Cardiac muscle cell (in vitro differentiated cells and primary cell): ENCODE results near the gene GLRA3. TPM values are rescaled to one million over a fixed set of nuclear protein-coding genes. Genes with fewer than 3 reads are reported as not detected.
A peak's percentile ranks its signal among the peaks of the same experiment; 100 is the strongest.
"Not testable (repeated sequence)": the region's sequence is repeated elsewhere in the genome, so short reads cannot be mapped to it uniquely, and the experiment has no call there.

ENCODE experiments used
- DNase-seq, 2 donors: peaks; one replicate each; pipeline versions ENCODE4 v3.0.0 to v3.0.0-alpha.2; 2010 to 2017; ENCODE audit warnings: low read depth in 1 of 2, low spot score in 1 of 2
- H3K27ac ChIP-seq: fragments of 200-600 bp; sonication (generic); 2 replicates; pipeline ENCODE4 v1.5.1; 2016
- H3K27me3 ChIP-seq: fragments of 200-600 bp; sonication (generic); 2 replicates; pipeline ENCODE4 v1.6.0; 2016; ENCODE audit warnings: control low read depth
- H3K36me3 ChIP-seq: fragments of 200-600 bp; sonication (generic); 2 replicates; pipeline ENCODE4 v1.5.1; 2016; ENCODE audit warnings: control low read depth
- H3K4me1 ChIP-seq: fragments of 200-600 bp; sonication (generic); 2 replicates; pipeline ENCODE4 v1.8.1; 2017; ENCODE audit warnings: low read depth, mild to moderate bottlenecking, mixed run types
- H3K4me3 ChIP-seq: fragments of 200-600 bp; sonication (generic); 2 replicates; pipeline ENCODE4 v1.5.1; 2016; ENCODE audit warnings: mild to moderate bottlenecking
- H3K9me3 ChIP-seq: fragments of 200-600 bp; sonication (generic); 2 replicates; pipeline ENCODE4 v1.5.1; 2017; ENCODE audit warnings: low read depth, mild to moderate bottlenecking, control low read depth
- CTCF ChIP-seq: IDR thresholded peaks from 2 replicates; pipeline ENCODE4 v1.5.1; 2012; ENCODE audit warnings: low read depth, mild to moderate bottlenecking, low read length
- polyA plus RNA-seq: library from polyadenylated mRNA; unstranded; fragments of >200 nt; fragmentation: Nextera tagmentation; extraction: Ambion mirVana; gene quantifications from 2 replicates; pipeline ENCODE4 v1.2.1, GENCODE V29; 2016
- total RNA-seq: library from RNA; depleted of rRNA; stranded (reverse); fragments of >200 nt; gene quantifications from 2 replicates; pipeline ENCODE4 v1.2.3, GENCODE V29; 2016

GLRA3 gene
- total and polyA plus RNA-seq, 2 experiments from 2014 or later, result not detected

- peak; percentile 81 for TF ChIP-seq CTCF
- Histone ChIP-seq H3K9me3 (no peaks in the 10 kb centered on the region), H3K27ac (no peak overlapping the region), H3K27me3 (no peaks in the 10 kb centered on the region), H3K36me3 (no peaks in the 10 kb centered on the region), H3K4me1 (no peaks in the 10 kb centered on the region), H3K4me3 (no peak overlapping the region)
- DNase-seq, result peak; percentile 46 to 68
These were observed 196.9 kb downstream of the GLRA3 start for GRCh38 chr4:174631901-174632758.

GRCh38 chr4:174629907-174630450, 199.1 kb downstream of the GLRA3 start:
- H3K27ac ChIP-seq, H3K9me3 ChIP-seq, H3K36me3 ChIP-seq, DNase-seq, H3K4me1 ChIP-seq, H3K4me3 ChIP-seq, H3K27me3 ChIP-seq: not testable (repeated sequence)

GRCh38 chr4:174629265-174629664, 199.8 kb downstream of the GLRA3 start:
- no peak for TF ChIP-seq CTCF
- no peaks in the 10 kb centered on the region for H3K27me3 ChIP-seq
- H3K27ac ChIP-seq, result no peak overlapping the region
- DNase-seq, result no peak
- H3K9me3 ChIP-seq, result no peaks in the 10 kb centered on the region
- H3K4me1 ChIP-seq, result no peaks in the 10 kb centered on the region
- H3K36me3 ChIP-seq, result no peaks in the 10 kb centered on the region
- no peak overlapping the region for H3K4me3 ChIP-seq

- no peak for DNase-seq
- Histone ChIP-seq H3K27me3 (no peaks in the 10 kb centered on the region), H3K27ac (no peak overlapping the region), H3K4me3 (no peak overlapping the region), H3K4me1 (no peaks in the 10 kb centered on the region), H3K9me3 (no peaks in the 10 kb centered on the region), H3K36me3 (no peaks in the 10 kb centered on the region)
- no peak for TF ChIP-seq CTCF
These were observed 200.9 kb downstream of the GLRA3 start for GRCh38 chr4:174628191-174628590.

- Histone ChIP-seq H3K4me3 (no peak overlapping the region), H3K9me3 (no peaks in the 10 kb centered on the region), H3K4me1 (no peaks in the 10 kb centered on the region), H3K27ac (no peak overlapping the region), H3K36me3 (no peaks in the 10 kb centered on the region), H3K27me3 (no peaks in the 10 kb centered on the region)
- no peak for DNase-seq
- TF ChIP-seq CTCF, result no peak
These were observed 201.6 kb downstream of the GLRA3 start for GRCh38 chr4:174627473-174627872.

GRCh38 chr4:174626342-174627008, 202.6 kb downstream of the GLRA3 start:
- Histone ChIP-seq H3K4me1 (no peaks in the 10 kb centered on the region), H3K9me3 (no peaks in the 10 kb centered on the region), H3K27ac (no peak overlapping the region), H3K27me3 (no peaks in the 10 kb centered on the region), H3K4me3 (no peak overlapping the region), H3K36me3 (no peaks in the 10 kb centered on the region)
- DNase-seq, result no peak
- TF ChIP-seq CTCF, result no peak
